Breast epithelium (tissue), 4 donors: ENCODE data around the gene KIF1C. TPM values are rescaled to one million over a fixed set of nuclear protein-coding genes. Genes with fewer than 3 reads are reported as not detected.

Experiments
- DNase-seq, 2 donors: peaks; one replicate each; pipeline ENCODE4 v3.0.0-alpha.2; 2019; ENCODE audit warnings: low spot score in 2 of 2
- H3K27ac ChIP-seq, 2 donors: fragments of 200-600 bp; sonication (generic) in 1 of 2; one replicate each; pipeline ENCODE4 v1.5.1; 2016 to 2019; ENCODE audit warnings: mild to moderate bottlenecking in 1 of 2
- H3K27me3 ChIP-seq, 2 donors: fragments of 200-600 bp; sonication (generic) in 1 of 2; one replicate each; pipeline versions ENCODE4 v1.5.1 to v1.6.0; 2017 to 2019; ENCODE audit warnings: control low read depth in 1 of 2, mild to moderate bottlenecking in 1 of 2
- H3K36me3 ChIP-seq: fragments of 200-600 bp; one replicate; pipeline ENCODE4 v1.5.1; 2019
- H3K4me1 ChIP-seq, 2 donors: fragments of 200-600 bp; sonication (generic); one replicate each; pipeline ENCODE4 v1.5.1; 2016 to 2019; ENCODE audit warnings: control low read depth in 1 of 2
- H3K4me3 ChIP-seq, 3 donors: fragments of 200-600 bp; sonication (generic); 1 replicate in 2 of 3; 2 replicates in 1 of 3; pipeline ENCODE4 v1.5.1; 2016 to 2019; ENCODE audit warnings: mild to moderate bottlenecking in 3 of 3, moderate library complexity in 2 of 3
- H3K9me3 ChIP-seq, 2 donors: fragments of 200-600 bp; sonication (generic) in 1 of 2; one replicate each; pipeline ENCODE4 v1.5.1; 2016 to 2019; ENCODE audit warnings: control low read depth in 1 of 2
- POLR2A ChIP-seq: fragments of 450-650 bp; IDR thresholded peaks from one replicate; pipeline ENCODE4 v1.6.1; 2016; ENCODE audit warnings: antibody characterized with exemption, mild to moderate bottlenecking, moderate library complexity
- POLR2AphosphoS5 ChIP-seq, 3 donors: sonication (generic); formaldehyde crosslinking; IDR thresholded peaks; one replicate each; pipeline ENCODE4 v1.6.1; 2017; ENCODE audit warnings: antibody characterized with exemption in 3 of 3
- intact Hi-C: fragments of 100-400 bp; cut with DNase I; formaldehyde crosslinking; loops from one replicate; pipeline ENCODE4 v1.15.1; 2023; ENCODE audit warnings: low total_unique reads
- total RNA-seq, 3 donors: library from RNA; depleted of rRNA; stranded (reverse); fragments of >200 nt; gene quantifications; one replicate each; pipeline ENCODE4 v1.1.0, GENCODE V29; 2016
- TF ChIP-seq, protein P1 (sequence below), 3 donors: fragments of 450-650 bp; IDR thresholded peaks; one replicate each; pipeline ENCODE4 v1.5.1; 2016 to 2017; ENCODE audit warnings: antibody characterized with exemption in 3 of 3, mild to moderate bottlenecking in 3 of 3, moderate library complexity in 3 of 3

Gene KIF1C
- total RNA-seq, 3 donors from 2014 or later: 37.5 to 88.5 (median 50.5) TPM

DNA sequence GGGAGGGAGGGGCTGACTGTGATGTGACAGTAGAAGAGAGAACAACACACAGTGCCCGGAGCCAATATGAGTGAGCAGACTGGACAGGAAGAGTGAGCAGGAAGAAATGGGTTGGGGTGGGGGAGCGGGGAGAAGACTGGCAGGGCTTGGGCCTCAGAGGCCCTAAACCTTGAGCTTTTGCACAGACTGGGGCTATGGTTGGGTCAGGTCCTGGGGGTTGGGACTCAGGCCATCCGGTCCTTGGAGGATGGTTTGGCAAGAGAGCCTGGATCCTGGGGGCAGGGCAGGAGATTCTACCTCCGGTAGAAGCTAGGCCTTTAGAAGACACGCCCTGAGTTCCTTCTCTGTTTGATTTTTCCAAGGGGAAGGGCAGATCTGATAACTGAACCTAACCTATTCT is 11.3 kb upstream of the KIF1C start:
- TF ChIP-seq POLR2A: no peak
- TF ChIP-seq, protein P1, sequence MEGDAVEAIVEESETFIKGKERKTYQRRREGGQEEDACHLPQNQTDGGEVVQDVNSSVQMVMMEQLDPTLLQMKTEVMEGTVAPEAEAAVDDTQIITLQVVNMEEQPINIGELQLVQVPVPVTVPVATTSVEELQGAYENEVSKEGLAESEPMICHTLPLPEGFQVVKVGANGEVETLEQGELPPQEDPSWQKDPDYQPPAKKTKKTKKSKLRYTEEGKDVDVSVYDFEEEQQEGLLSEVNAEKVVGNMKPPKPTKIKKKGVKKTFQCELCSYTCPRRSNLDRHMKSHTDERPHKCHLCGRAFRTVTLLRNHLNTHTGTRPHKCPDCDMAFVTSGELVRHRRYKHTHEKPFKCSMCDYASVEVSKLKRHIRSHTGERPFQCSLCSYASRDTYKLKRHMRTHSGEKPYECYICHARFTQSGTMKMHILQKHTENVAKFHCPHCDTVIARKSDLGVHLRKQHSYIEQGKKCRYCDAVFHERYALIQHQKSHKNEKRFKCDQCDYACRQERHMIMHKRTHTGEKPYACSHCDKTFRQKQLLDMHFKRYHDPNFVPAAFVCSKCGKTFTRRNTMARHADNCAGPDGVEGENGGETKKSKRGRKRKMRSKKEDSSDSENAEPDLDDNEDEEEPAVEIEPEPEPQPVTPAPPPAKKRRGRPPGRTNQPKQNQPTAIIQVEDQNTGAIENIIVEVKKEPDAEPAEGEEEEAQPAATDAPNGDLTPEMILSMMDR (IDR thresholded peaks at IDR 0.05): no peak
- no peak for TF ChIP-seq POLR2AphosphoS5 (IDR thresholded peaks at IDR 0.05)
- intact Hi-C loops: loop anchor here (10.0 kb wide), 1 partner anchor 82 kb away; the partner anchor contains the start of gene CHRNE
- H3K9me3 ChIP-seq: no peaks in the 10 kb centered on the region
- no peaks in the 10 kb centered on the region for H3K36me3 ChIP-seq
- H3K27me3 ChIP-seq: no peaks in the 10 kb centered on the region
- peak overlapping the region; percentile 73 to 99 (median 77) for H3K4me3 ChIP-seq
- peaks cover 4% of the 10 kb centered on the region in 2 donors for H3K4me1 ChIP-seq
- DNase-seq: no peak
- peak overlapping the region; percentile 94 to 95 for H3K27ac ChIP-seq

DNA sequence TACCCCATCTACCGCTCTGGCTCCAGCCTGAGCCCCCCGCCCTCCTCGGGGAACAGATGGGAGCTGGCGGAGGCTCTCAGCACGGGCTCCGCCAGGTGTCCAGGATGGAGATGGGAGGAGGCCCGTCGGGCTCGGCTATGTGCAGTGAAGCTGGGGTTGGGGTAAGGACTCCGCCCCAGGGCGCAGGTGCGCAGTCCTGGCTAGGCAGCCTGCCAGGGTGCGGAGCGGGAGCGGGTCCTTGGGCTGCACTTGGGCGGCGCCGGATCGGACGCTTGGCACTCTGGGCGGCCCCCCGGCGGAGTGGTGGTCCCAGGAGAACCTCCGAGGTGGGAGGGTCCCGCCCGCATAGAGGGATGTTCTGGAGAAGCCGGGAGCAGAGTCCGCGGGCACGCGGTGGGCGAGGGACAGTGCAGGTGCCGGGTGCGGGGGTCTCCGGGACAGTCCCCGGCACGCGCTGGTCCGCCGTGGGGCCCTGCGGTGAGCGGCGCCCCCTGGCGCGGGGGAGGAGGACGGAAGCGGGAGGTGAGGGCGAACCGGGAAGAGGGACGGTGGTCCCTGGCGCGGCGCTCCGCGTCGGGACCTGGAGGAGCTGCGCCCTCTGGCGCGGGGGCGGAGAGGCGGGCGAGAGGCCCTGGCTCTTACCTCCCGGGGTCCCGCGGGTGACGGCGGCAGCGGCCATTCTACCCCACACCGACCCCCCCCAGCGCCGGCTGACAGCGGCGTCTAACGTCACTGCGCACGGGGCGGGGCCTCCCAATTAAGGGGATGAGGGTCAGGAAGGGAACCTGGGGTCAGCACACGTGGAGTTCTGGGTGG is 10.6 kb upstream of the KIF1C start, which contains the start of gene CAMTA2:
Gene CAMTA2 (minus strand): TSS at position 725 of the 816 bp plus-strand sequence. CDS start 1,453 bp downstream, outside the sequence.
- H3K4me1 ChIP-seq: peaks cover 4% of the 10 kb centered on the region in 2 donors
- intact Hi-C loops: loop anchor here (10.0 kb wide), 1 partner anchor 82 kb away; the partner anchor contains the start of gene CHRNE
- H3K27me3 ChIP-seq: no peaks in the 10 kb centered on the region
- TF ChIP-seq, protein P1 (IDR thresholded peaks at IDR 0.05): peak in 2 of 3 donors; percentile 63 to 72
- TF ChIP-seq POLR2AphosphoS5 (IDR thresholded peaks at IDR 0.05) (peak; percentile 70 to 81 (median 75)), POLR2A (peak; percentile 73)
- H3K4me3 ChIP-seq: peak within 1 kb of the TSS; percentile 73 to 99 (median 77)
- no peaks in the 10 kb centered on the region for H3K9me3 ChIP-seq
- peak; percentile 80 to 85 for DNase-seq
- H3K27ac ChIP-seq: peak within 1 kb of the TSS; percentile 94 to 95
- H3K36me3 ChIP-seq: no peaks in the 10 kb centered on the region

DNA sequence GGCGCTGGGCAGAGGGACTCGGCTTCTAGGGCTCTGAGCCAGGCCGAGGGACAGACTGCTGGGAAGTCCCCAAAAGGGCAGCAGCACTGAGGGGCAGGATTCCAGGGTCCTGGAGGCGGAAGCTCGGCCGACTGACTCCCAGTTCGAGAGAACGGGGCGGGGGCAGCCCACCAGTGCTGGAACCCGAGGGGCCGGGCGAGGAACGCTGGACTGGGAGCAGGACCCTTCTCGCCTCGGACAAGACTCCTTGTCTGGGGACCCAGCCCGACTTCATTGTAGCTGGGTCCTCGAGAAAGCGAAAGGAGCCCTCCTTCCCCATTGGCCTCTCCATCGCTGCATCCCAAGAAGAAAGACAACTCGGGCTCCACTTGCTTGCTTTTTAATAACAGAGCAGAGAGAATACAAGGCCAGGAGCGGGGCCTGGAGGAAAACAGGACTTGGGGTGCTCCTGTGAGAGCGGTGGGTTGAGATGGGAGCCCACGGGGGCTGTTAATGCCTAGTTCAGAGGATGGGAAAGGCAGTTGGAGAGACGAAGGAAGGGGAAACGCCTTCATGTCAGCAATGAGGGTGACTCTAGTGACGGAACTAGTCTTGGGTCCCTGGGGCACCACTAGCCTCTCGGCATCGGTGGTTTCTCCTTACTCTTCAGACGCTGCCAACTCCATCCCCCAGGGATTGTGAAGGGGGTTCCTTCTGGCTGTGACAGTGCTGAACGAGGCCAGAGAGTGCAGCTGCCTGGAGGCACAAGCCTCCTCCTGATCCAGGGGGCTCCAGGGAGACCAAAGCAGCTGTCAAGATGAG is 9.8 kb upstream of the KIF1C start:
- H3K27me3 ChIP-seq: no peaks in the 10 kb centered on the region
- intact Hi-C loops: loop anchor here (10.0 kb wide), 1 partner anchor 83 kb away; the partner anchor contains the start of gene CHRNE
- TF ChIP-seq POLR2AphosphoS5 (IDR thresholded peaks at IDR 0.05): peak in 1 of 3 donors; percentile 2
- TF ChIP-seq, protein P1 (IDR thresholded peaks at IDR 0.05): no peak
- H3K4me1 ChIP-seq: peaks cover 4% of the 10 kb centered on the region in 2 donors
- H3K9me3 ChIP-seq: no peaks in the 10 kb centered on the region
- peak overlapping the region; percentile 73 to 99 (median 77) for H3K4me3 ChIP-seq
- H3K27ac ChIP-seq: peak overlapping the region; percentile 94 to 95
- no peak for DNase-seq
- no peaks in the 10 kb centered on the region for H3K36me3 ChIP-seq

DNA sequence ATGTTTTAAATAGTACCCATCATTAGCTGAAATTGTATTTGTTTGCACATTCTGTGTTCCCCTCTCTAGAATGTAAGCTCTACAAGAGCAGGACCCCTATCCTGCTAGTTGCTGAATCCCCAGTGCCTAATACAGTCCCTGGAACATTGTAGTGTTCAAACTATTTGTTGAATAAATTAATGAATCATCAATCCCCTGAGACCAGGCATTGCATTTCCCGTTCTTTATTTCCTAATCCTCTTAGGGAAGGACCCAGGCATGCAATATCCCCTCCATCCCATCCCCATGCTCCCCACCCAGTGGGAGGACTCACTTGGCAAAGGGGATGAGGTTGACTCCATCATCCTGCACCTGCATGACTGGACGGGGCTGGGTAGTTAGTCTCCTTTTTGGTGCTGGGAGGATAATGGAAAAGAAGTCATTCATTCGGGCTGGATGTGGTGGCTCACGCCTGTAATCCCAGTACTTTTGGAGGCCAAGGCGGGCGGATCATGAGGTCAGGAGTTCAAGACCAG is 3.6 kb upstream of the KIF1C start:
- TF ChIP-seq POLR2A (no peak), POLR2AphosphoS5 (IDR thresholded peaks at IDR 0.05) (no peak)
- TF ChIP-seq, protein P1 (IDR thresholded peaks at IDR 0.05): no peak
- H3K9me3 ChIP-seq: no peaks in the 10 kb centered on the region
- peaks cover 0 to 2% of the 10 kb centered on the region in 2 donors for H3K4me1 ChIP-seq
- no peak overlapping the region for H3K4me3 ChIP-seq
- no peak overlapping the region for H3K27ac ChIP-seq
- intact Hi-C loops: no loop called here
- DNase-seq: no peak
- no peaks in the 10 kb centered on the region for H3K27me3 ChIP-seq
- H3K36me3 ChIP-seq: no peaks in the 10 kb centered on the region
